Astrocyte (in vitro differentiated cells and primary cell): ENCODE measurements around the gene CPEB4. TPM values are rescaled to one million over a fixed set of nuclear protein-coding genes. Genes with fewer than 3 reads are reported as not detected.

ENCODE experiments used
- DNase-seq: peaks from one replicate; pipeline ENCODE4 v3.0.0-alpha.2; 2010; ENCODE audit warnings: low read depth
- FAIRE-seq: peaks from 2 replicates; lab custom pipeline; 2011; peaks lifted over from hg19 to GRCh38; lab: Jason Lieb, UNC
- H2AFZ ChIP-seq: 2 replicates; pipeline ENCODE4 v1.6.0; 2012; ENCODE audit warnings: low read depth, low read length, inconsistent platforms
- H3K27ac ChIP-seq: 2 replicates; pipeline ENCODE4 v1.5.1; 2011; ENCODE audit warnings: low read depth, low read length, inconsistent platforms
- H3K27me3 ChIP-seq: 2 replicates; pipeline ENCODE4 v1.6.0; 2011; ENCODE audit warnings: low read length, inconsistent platforms; ENCODE audit not compliant: insufficient read depth
- H3K36me3 ChIP-seq: 2 replicates; pipeline ENCODE4 v1.5.1; 2011; ENCODE audit warnings: low read length, inconsistent platforms; ENCODE audit not compliant: insufficient read depth
- H3K4me1 ChIP-seq: 2 replicates; pipeline ENCODE4 v1.5.1; 2011; ENCODE audit warnings: low read length, inconsistent platforms; ENCODE audit not compliant: insufficient read depth
- H3K4me2 ChIP-seq: 2 replicates; pipeline ENCODE4 v1.6.0; 2012; ENCODE audit warnings: low read length, inconsistent platforms
- H3K4me3 ChIP-seq: 2 replicates; pipeline ENCODE4 v1.5.1; 2011; ENCODE audit warnings: low read depth, mild to moderate bottlenecking, low read length, inconsistent platforms; ENCODE audit not compliant: insufficient read depth
- H3K79me2 ChIP-seq: 2 replicates; pipeline ENCODE4 v1.6.0; 2012; ENCODE audit warnings: mild to moderate bottlenecking, low read length, inconsistent platforms; ENCODE audit not compliant: insufficient read depth
- H3K9ac ChIP-seq: 2 replicates; pipeline ENCODE4 v1.6.0; 2012; ENCODE audit warnings: mild to moderate bottlenecking, low read length, inconsistent platforms
- H3K9me3 ChIP-seq: 2 replicates; pipeline ENCODE4 v1.5.1; 2012; ENCODE audit warnings: low read depth, mild to moderate bottlenecking, low read length, inconsistent platforms; ENCODE audit not compliant: insufficient read depth
- H4K20me1 ChIP-seq: 2 replicates; pipeline ENCODE4 v1.6.0; 2012; ENCODE audit warnings: low read length, inconsistent platforms; ENCODE audit not compliant: insufficient read depth
- H3K27ac Mint-ChIP-seq: one replicate; pipeline ENCODE4 v1.8.0; 2021; ENCODE audit warnings: mild to moderate bottlenecking, mixed read lengths; ENCODE audit not compliant: unreplicated experiment
- H3K27me3 Mint-ChIP-seq: one replicate; pipeline ENCODE4 v1.8.0; 2021; ENCODE audit warnings: low read depth, mixed read lengths; ENCODE audit not compliant: unreplicated experiment
- H3K36me3 Mint-ChIP-seq: one replicate; pipeline ENCODE4 v1.8.0; 2021; ENCODE audit warnings: low read depth, mixed read lengths; ENCODE audit not compliant: unreplicated experiment
- H3K4me1 Mint-ChIP-seq: one replicate; pipeline ENCODE4 v1.8.0; 2021; ENCODE audit warnings: low read depth, mixed read lengths; ENCODE audit not compliant: unreplicated experiment
- H3K4me3 Mint-ChIP-seq: one replicate; pipeline ENCODE4 v1.8.0; 2021; ENCODE audit warnings: mild to moderate bottlenecking, moderate library complexity, mixed read lengths; ENCODE audit not compliant: unreplicated experiment
- H3K9me3 Mint-ChIP-seq: one replicate; pipeline ENCODE4 v1.8.0; 2021; ENCODE audit warnings: mild to moderate bottlenecking, mixed read lengths; ENCODE audit not compliant: unreplicated experiment
- CTCF ChIP-seq: IDR thresholded peaks from 2 replicates; pipeline ENCODE4 v1.5.1; 2011; ENCODE audit warnings: low read depth, mild to moderate bottlenecking, inconsistent platforms, low read length, moderate library complexity; ENCODE audit not compliant: insufficient read depth
- EZH2 ChIP-seq: IDR thresholded peaks from 2 replicates; pipeline ENCODE4 v1.6.1; 2012; ENCODE audit warnings: mild to moderate bottlenecking, low read length, inconsistent platforms; ENCODE audit not compliant: insufficient read depth
- total RNA-seq: library from RNA; stranded (reverse); gene quantifications from 2 replicates; pipeline ENCODE4 v1.2.1, GENCODE V29; 2021

The CPEB4 gene
- total RNA-seq, 1 donor from 2014 or later = 37.2 TPM

- H3K27me3 ChIP-seq = no peaks in the 10 kb centered on the region
- TF ChIP-seq CTCF = no peak
- TF ChIP-seq EZH2 = no peak
- no peaks in the 10 kb centered on the region for H3K36me3 ChIP-seq
- no peak overlapping the region for H3K9ac ChIP-seq
- Mint-ChIP-seq H3K36me3 (no peaks in the 10 kb centered on the region), H3K4me3 (no peak overlapping the region), H3K27me3 (no peaks in the 10 kb centered on the region), H3K27ac (no peak overlapping the region), H3K9me3 (peaks cover 5% of the 10 kb centered on the region), H3K4me1 (peaks cover 15% of the 10 kb centered on the region)
- no peak for DNase-seq
- FAIRE-seq = no peak
- H3K4me3 ChIP-seq = no peak overlapping the region
- no peak overlapping the region for H2AFZ ChIP-seq
- H3K4me2 ChIP-seq = no peak overlapping the region
- no peaks in the 10 kb centered on the region for H4K20me1 ChIP-seq
- no peak overlapping the region for H3K27ac ChIP-seq
- H3K9me3 ChIP-seq = no peaks in the 10 kb centered on the region
- H3K4me1 ChIP-seq = peaks cover 12% of the 10 kb centered on the region
- H3K79me2 ChIP-seq = no peaks in the 10 kb centered on the region
These were observed 18.8 kb upstream of the CPEB4 start for GRCh38 chr5:173869316-173869715.

GRCh38 chr5:173872957-173873305, 15.2 kb upstream of the CPEB4 start:
- Mint-ChIP-seq H3K4me1 (peaks cover 15% of the 10 kb centered on the region), H3K4me3 (no peak overlapping the region), H3K9me3 (no peaks in the 10 kb centered on the region), H3K36me3 (no peaks in the 10 kb centered on the region), H3K27ac (no peak overlapping the region), H3K27me3 (peaks cover 2% of the 10 kb centered on the region)
- peaks cover 12% of the 10 kb centered on the region for H3K4me1 ChIP-seq
- no peaks in the 10 kb centered on the region for H3K9me3 ChIP-seq
- DNase-seq (no peak), FAIRE-seq (no peak)
- H3K79me2 ChIP-seq = no peaks in the 10 kb centered on the region
- H3K4me2 ChIP-seq = no peak overlapping the region
- no peak overlapping the region for H3K4me3 ChIP-seq
- no peaks in the 10 kb centered on the region for H4K20me1 ChIP-seq
- H3K9ac ChIP-seq = no peak overlapping the region
- no peaks in the 10 kb centered on the region for H3K27me3 ChIP-seq
- H3K27ac ChIP-seq = no peak overlapping the region
- TF ChIP-seq EZH2 (no peak), CTCF (no peak)
- no peaks in the 10 kb centered on the region for H3K36me3 ChIP-seq
- no peak overlapping the region for H2AFZ ChIP-seq

- H3K27ac ChIP-seq = no peak overlapping the region
- H3K9ac ChIP-seq = no peak overlapping the region
- no peaks in the 10 kb centered on the region for H3K9me3 ChIP-seq
- H3K4me3 ChIP-seq = no peak overlapping the region
- Mint-ChIP-seq H3K9me3 (no peaks in the 10 kb centered on the region), H3K4me1 (peaks cover 10% of the 10 kb centered on the region), H3K27me3 (peaks cover 2% of the 10 kb centered on the region), H3K36me3 (no peaks in the 10 kb centered on the region), H3K4me3 (no peak overlapping the region), H3K27ac (no peak overlapping the region)
- H3K4me1 ChIP-seq = peaks cover 8% of the 10 kb centered on the region
- no peak for DNase-seq
- no peaks in the 10 kb centered on the region for H3K27me3 ChIP-seq
- H4K20me1 ChIP-seq = no peaks in the 10 kb centered on the region
- H3K36me3 ChIP-seq = no peaks in the 10 kb centered on the region
- no peak overlapping the region for H3K4me2 ChIP-seq
- no peak overlapping the region for H2AFZ ChIP-seq
- no peak for FAIRE-seq
- H3K79me2 ChIP-seq = no peaks in the 10 kb centered on the region
- no peak for TF ChIP-seq CTCF
- TF ChIP-seq EZH2 = no peak
These were observed 14.7 kb upstream of the CPEB4 start for GRCh38 chr5:173873306-173873922.
